ENCODE results near the gene PPEF1.
"Not testable (repeated sequence)": the region's sequence is repeated elsewhere in the genome, so short reads cannot be mapped to it uniquely, and the experiment has no call there.

PPEF1 gene

DNA sequence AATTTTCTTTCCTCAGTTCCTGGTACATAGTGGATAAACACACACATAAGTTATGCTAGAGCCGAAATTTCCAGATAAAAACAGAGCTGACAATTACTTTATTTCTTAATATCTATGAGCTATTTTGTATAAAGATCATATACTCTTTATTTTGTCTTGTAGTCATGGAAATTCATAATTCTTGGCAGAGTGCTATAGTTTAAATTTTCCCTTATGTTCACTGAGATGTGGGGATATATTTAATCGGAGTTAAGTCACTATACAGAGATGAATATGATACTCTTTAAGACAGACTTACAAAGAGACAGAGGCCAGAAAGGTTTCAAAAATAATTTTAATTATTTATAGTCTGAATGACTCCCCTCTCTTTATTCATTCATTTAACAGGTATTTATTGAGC lies 89.7 kb downstream of the PPEF1 start:
- no peak for DNase-seq (ENCODE audit: low spot score)

DNA sequence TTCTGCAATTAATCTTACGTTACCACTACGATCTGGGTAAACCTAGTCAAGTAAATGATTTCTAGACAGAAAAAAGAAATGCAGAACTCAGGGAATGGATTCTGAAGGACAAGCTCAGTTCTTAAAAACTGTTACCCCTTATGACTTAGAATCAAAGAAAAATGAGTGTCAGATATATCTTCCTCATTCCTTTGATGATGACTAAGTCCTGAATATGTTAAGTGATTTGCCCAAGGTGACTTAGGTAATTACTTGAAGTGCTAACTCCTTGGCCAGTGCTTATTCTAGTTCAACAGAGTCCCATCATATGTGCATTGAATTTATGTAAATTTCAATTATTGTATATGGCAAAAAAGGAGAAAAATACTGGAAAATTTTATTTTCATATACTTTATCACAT lies 92.5 kb downstream of the PPEF1 start:
- no peak for DNase-seq (ENCODE audit: low spot score)

DNA sequence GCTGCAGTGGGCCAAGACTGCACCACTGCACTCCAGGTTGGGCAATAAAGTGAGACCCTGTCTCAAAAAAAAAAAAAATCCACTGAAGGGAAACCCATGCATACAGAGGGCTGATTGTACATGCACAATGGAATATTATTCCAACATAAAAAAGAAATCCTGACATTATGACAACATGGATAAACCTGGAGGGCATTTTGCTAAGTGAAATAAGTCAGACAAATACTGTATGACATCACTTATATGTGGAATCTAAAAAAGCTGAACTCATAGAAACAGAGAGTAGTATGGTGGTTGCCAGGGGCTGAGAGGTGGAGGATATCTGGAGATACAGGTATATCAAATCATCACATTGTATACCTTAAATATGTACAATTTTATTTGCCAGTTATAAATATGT lies 102.2 kb downstream of the PPEF1 start:
- DNase-seq (ENCODE audit: low spot score), result no peak

DNA sequence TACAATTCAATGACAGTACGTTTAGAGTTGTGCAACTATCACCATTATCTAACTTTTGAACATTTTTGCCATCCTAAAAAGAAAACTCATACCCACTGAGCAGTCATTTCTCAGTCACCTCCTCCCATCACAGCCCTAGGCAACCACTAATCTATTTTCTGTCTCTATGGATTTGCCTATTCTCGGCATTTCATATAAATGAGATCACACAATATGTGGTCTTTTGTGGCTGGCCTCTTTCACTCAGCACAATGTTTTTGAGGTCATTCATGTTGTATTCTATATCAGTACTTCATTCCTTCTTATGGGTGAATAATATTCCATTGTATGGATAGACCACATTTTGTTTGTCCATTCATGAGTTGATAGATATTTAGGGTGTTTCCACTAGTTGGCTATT lies 103.0 kb downstream of the PPEF1 start:
- DNase-seq (ENCODE audit: low spot score), result no peak

DNA sequence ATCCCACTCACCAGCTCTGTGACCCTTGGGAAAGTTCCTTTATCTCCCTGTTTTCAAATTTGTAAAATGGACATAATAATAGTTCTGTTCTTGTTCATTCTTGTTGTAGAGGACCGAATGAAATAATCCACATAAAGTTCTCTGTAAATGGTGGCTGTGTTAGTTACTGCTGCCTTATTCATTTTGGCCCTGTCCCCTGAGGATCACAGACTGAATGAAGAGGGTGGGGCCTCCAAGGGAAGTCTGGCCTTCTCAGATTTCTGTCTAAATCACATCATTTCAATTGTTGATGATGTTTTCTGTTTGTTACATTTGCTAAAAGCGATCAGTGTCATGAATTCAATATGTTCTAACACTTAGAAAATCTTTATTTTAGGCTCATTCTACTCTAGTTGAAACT lies 117.9 kb downstream of the PPEF1 start:
- DNase-seq (ENCODE audit: low spot score), result no peak

GRCh38 chrX:18828832-18829404 lies 121.5 kb downstream of the PPEF1 start:
- no peak for DNase-seq (ENCODE audit: low spot score)

- DNase-seq (ENCODE audit: low spot score), result peak; percentile 29
Measured at GRCh38 chrX:18833071-18833731, 125.8 kb downstream of the PPEF1 start.

- not testable (repeated sequence) for DNase-seq (ENCODE audit: low spot score)
Measured at GRCh38 chrX:18847901-18848300, 140.5 kb downstream of the PPEF1 start.

- DNase-seq (ENCODE audit: low spot score), result no peak
Measured at GRCh38 chrX:18855919-18856644, 148.6 kb downstream of the PPEF1 start.

- no peak for DNase-seq (ENCODE audit: low spot score)
Measured at GRCh38 chrX:18856645-18856997, 149.2 kb downstream of the PPEF1 start.

- no peak for DNase-seq (ENCODE audit: low spot score)
Measured at GRCh38 chrX:18861511-18861910, 154.1 kb downstream of the PPEF1 start.

DNA sequence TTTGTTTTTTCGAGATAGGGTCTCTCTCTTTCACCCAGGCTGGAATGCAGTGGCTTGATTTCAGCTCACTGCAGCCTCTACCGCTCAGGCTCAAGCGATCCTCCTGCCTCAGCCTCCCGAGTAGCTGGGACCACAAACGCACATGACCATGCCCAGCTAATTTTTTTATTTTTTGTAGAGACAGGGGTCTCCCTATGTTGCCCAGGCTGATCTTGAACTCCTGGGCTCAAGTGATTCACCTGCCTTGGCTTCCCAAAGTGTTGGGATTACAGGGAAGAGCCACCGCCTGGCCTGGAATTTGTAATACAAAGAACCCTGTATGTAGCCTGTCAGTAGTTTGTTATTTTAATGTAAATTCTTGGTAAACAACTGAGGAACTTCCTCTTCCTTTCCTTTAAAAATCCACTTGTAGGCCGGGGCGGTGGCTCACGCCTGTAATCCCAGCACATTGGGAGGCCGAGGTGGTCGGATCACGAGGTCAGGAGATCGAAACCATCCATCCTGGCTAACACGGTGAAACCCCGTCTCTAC lies 157.0 kb downstream of the PPEF1 start:
- no peak for DNase-seq (ENCODE audit: low spot score)

GRCh38 chrX:18871161-18871890 lies 163.9 kb downstream of the PPEF1 start:
- DNase-seq (ENCODE audit: low spot score), result no peak

- DNase-seq (ENCODE audit: low spot score), result no peak
Measured at GRCh38 chrX:18871970-18872369, 164.5 kb downstream of the PPEF1 start.

DNA sequence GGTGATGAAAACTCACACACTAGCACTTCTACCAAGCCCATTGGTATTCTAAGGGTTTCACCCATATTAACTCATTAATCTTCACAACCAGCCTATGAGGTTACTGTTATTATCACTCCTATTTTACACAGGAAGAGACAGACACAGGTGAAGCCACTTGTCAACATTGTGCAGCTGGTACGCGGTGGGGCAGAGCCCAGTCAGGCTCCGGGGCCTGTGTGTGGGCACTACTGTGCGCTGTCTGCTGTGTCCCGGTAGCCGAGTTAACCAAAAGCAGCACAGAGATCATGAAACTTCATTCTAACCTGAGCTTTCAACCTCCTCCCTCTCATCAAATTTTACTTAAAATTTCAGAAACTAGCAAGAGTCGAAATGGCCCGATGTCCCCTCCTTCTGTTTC lies 165.2 kb downstream of the PPEF1 start:
- DNase-seq (ENCODE audit: low spot score), result no peak

DNA sequence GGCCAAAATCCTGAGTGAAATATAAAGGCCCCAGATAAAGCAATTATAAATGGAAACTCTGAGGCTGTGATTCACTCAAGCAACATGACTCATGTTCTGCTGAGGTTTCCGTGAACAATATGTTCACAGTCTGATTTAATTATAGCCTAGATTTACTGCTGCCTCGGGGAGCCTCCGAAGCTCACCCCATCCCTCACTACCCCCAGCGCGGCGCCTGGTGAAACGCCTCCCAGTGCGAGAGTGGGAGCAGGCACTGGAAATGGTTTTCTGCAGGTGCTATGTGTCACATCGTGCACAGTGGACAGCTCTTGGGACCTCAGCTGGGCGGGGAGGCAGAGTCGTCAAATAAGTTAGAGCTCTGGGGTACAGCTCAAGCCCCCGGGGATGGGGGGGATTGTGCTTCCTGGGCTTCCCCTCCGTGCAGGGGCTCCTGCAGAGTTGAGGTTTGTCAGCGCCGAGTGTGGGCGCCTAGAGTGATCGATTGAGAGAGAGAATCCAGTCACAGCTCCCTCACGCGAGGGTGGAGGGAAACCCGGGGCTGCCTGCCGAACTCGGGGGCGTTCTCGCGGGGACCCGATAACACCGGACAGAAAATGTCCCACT lies 165.8 kb downstream of the PPEF1 start:
- DNase-seq (ENCODE audit: low spot score), result peak; percentile 68

DNA sequence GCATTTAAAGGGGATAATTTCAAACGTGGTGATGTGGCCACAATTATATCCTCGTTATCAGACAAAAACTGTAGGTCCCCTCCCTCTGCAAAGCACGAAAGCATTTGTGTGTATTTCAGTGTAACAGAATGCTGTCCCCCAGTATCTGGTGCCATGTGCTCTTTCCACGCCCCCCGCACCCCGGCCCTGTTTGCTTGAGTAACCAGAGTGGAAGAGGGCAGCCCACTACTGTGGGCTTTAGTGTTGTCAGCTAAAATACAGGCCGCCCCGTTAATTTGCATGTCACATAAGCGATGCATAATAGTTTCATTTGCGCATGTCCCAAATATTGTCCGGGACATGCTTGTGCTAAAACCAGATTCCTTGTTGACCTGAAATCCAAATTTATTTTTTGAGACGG lies 166.4 kb downstream of the PPEF1 start:
- no peak for DNase-seq (ENCODE audit: low spot score)

DNA sequence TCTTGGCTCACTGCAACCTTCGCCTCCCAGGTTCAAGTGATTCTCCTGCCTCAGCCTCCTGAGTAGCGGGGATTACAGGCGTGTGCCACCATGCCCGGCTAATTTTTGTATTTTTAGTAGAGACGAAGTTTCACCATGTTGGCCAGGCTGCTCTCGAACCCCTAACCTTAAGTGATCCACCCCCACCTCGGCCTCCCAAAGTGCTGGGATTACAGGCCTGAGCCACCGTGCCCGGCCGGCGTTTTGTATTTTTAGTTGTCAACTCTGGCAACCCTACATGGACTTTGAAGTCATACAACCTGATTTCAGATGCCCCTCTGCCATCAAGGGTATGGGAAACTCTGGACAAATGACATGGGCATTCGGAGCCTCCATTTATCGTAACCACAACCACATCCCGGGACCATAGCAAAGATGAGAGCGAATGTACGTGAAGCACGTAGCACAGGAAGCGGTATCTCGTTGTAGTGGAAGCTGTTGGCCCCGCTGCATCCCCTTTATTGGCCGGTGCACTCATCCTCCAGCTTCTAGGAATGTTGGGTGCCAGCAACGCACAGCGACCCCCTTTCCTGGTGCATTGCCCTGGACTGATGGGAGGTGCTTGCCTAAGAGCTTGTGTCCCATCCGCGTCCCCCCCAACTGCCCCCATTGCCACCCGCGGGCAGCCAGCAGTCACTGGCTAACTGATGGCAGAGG lies 167.3 kb downstream of the PPEF1 start:
- DNase-seq (ENCODE audit: low spot score), result no peak

DNA sequence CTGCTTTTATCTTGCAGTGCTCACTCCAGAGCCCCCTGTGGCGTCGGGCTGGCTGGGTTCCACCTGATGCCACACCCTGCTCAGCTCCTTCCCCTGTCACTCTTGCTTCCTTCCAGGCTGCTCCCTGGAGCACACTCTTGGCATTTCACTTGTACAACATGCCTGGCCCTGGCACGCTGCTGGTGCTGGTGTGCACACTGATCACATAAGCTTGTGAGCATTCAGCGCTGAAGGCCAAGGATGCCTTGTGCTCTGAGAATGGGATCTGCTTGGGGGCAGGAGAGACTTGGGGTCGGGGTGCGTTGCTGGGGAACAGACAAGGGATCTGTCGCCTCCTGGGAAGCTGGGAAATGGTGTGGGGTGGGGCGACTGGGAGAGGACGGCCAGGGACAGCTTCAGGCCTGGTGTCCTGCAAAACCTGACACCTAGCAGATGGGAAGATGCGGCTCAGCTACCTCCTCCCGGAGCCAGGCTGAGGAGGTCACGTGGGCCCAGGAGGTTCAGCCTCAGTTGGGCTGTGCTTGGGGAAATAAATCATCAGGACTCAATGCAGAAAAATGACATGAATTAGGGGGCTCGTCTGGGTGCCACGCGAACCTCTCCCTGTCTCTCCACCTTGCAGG lies 167.9 kb downstream of the PPEF1 start:
- DNase-seq (ENCODE audit: low spot score), result no peak

DNA sequence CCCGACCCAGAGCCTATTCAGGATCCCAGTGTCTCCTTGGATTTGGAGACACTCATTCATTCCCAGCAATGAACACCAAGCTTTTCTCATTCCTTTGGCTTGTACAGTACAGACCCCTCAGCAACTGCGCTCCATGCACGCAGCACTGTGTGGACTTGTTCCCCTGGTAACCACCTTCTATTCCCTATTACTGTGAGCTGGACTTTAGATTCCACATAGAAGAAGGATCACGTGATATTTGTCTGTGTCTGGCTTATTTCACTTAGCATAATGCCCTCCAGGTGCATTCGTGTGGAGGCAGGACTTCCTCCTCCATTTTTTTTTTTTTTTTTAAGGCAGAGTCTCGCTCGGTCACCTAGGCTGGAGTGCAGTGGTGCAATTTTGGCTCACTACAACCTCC lies 170.0 kb downstream of the PPEF1 start:
- no peak for DNase-seq (ENCODE audit: low spot score)
